HT-29 (cell line): ENCODE measurements around the gene ETV7. TPM values are rescaled to one million over a fixed set of nuclear protein-coding genes. Genes with fewer than 3 reads are reported as not detected.
"Not testable (repeated sequence)": the region's sequence is repeated elsewhere in the genome, so short reads cannot be mapped to it uniquely, and the experiment has no call there.

Experiments
- DNase-seq: peaks from one replicate; pipeline ENCODE4 v3.0.0-alpha.2; 2015; ENCODE audit warnings: low spot score
- total RNA-seq: library from RNA; depleted of rRNA; stranded (reverse); fragments of >200 nt; shearing (Covaris generic); gene quantifications from 2 replicates; pipeline ENCODE4 v1.2.3, GENCODE V29; 2014

Gene ETV7
- total RNA-seq, 1 experiment from 2014 or later = 1.3 TPM

DNA sequence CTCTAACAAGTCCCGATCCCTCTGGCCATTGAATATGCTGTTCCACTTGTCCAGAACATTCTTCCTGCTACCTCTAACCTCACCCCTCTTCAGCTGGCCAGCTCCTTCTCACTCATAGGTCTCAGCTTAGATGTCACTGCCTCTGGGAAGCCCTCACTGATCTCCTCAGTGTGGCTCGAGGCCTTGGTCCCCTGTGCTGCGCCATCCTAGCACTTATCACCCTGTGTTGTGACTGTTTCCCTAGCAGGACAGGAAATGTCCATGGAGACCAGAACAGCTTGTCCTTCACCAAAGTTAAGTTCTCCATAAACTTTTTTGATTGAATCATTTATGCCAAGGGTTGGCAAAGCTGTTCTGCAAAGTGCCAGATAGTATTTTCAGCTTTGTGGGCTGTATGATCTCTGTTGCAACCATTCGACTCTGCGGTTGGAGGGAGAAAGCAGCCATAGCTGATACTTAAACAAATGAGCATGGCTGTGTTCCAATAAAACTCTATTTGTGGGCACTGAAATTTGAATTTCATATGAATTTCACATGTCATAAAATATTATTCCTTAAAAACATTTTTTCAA, 44.3 kb downstream of the ETV7 start:
- DNase-seq = no peak

DNA sequence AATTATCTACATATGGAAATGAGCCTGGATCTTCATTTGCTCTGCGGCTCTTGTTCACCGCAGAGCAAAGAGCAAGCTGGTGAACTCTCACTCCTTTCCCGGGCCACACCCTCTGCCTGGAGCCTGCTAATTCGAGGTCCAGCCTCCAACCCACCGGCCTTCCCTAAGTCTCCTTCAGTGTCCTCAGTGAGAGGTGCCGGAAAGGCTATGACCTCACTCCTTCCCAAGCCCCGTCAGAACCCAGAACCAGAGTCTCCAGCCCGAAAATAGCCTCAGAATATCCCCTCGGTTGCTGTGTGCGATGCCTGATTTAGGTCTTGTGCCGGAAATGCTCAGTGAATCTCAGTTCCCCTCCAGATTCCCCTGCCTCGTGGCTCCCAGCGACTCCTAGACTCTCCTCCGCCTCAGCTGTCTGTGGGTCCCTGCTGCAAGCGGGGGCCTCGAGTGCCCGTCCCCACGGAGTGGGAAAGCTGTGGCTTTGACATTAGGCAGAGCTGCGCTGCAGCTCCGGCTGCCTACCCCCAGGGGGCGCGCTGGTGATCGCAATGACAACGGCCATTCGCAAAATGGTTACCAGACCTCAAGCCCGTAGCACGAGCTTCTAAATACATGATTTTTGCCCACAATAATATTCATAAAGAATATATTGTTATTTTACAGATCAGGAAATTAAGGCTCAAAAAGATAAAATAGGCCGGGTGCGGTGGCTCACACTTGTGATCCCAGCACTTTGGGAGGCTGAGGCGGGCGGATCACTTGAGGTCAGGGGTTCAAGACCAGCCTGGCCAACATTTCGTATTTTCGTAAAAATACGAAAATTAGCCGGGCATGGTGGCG, 46.6 kb downstream of the ETV7 start:
- peak; percentile 77 for DNase-seq

DNA sequence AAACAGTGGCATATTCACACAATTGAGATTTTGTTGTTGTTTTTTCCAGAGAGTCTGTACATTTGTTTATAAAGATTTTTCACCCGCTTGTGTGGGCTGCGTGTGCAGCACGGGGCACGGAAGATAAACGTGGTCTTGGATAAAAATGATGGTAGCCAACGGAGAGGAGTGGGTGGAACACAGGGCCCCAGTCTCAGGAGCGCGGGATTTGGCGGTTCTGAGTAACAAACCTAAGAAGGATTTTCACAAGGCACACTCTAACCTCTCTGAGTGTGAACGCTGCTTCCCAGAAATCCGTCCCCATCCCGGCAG, 47.2 kb downstream of the ETV7 start:
- no peak for DNase-seq

DNA sequence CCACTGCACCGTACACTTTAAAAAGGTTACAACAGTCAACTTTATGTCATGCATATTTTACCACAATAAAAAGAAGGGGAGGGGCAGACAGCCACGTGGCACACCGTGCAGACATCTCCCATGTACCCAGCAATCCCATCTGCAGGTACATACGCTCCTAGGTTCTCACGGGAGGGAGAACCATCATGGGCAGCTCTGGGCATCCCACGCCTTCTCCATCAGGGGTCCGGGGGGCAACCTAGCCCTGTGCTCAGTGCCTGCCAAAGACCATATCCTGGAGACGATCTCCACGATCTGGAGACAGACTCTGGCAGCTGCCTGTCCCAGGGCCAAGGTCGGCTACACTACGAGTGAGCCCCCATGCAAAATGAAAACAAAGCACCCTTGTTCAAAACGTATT, 48.3 kb downstream of the ETV7 start:
- DNase-seq = no peak

DNA sequence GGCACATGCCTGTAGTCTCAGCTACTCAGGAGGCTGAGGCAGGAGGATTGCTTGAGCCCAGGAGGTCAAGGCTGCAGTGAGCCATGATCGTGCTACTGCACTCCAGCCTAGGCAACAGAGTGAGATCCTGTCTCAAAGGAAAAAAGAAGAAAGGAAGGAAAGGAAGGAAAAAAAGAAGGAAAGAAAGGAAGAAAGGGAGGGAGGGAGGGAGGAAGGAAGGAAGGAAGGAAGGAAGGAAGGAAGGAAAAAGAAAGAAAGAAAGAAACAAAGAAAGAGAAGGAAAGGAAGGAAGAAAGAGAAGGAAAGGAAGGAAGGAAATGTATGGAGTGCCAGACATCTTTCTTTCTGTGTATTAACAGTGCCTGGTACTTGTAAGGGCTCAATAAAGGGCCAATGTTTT, 49.2 kb downstream of the ETV7 start:
- DNase-seq = not testable (repeated sequence)

DNA sequence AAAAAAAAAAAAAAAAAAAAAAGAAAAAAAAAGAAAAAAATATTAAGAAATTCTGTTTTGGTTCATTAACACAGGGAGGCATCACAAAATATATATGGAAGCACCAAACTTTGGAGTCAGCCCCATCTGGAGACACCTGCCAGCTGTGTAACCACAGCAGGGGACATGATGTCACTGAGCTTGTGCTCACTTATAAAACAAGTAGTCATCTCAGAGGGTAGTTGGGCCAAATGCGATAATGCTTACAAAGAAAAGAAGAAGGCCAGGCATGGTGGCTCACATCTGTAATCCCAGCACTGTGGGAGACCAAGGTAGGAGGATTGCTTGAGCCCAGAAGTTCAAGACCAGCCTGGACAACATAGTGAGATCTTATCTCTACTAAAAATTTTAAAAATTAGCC, 49.7 kb downstream of the ETV7 start:
- DNase-seq = no peak

DNA sequence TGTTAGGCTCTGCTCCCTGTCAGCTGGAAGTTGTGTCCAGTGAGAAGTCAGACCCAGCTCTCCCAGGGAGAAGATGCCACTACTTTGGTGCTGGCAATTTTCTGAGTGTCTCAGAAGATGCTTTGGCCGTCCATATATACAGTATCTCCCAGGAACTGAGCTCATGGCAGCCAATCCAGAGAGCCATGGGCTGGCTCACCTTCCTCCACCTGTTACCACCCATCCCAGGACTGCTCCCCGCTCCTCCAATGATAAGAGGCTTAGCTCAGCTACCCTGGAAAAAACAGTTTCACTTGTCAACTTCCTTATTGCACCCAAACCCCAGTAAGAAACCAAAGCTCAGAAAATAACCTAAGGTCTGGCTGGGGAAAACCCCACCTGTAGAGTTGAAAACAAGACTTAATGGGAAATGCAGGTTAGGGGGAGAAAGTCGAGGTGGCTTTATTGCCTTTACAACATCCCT, 50.7 kb downstream of the ETV7 start, which contains the start of gene BNIP5:
TSS of gene BNIP5 (minus strand) at position 110 of the 463 bp plus-strand sequence. CDS start 6,198 bp downstream, outside the sequence.
- DNase-seq = peak; percentile 35

DNA sequence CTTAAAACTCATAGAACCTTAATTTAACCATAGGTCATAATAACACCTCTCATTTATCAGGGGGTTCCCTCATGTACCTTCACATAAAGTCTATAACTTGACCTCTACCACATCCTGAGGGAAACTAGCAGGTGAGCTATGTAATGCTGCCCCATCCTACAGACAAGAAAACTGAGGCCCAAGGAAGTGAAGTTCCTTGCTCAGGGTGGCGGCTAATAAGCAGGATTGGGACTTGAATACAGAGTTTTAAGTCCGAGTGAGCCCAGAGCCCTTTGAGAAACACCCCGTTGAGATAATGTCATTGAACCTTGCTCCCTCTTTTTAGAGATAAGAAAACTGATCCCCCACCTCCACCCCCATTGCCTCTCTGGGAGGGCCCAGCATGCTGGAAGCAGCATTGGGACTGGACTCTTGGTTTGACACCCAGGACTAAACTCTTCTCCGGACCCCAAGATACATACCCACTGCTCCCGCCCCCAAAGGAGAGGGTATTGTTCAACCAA, 51.2 kb downstream of the ETV7 start:
- DNase-seq = no peak

DNA sequence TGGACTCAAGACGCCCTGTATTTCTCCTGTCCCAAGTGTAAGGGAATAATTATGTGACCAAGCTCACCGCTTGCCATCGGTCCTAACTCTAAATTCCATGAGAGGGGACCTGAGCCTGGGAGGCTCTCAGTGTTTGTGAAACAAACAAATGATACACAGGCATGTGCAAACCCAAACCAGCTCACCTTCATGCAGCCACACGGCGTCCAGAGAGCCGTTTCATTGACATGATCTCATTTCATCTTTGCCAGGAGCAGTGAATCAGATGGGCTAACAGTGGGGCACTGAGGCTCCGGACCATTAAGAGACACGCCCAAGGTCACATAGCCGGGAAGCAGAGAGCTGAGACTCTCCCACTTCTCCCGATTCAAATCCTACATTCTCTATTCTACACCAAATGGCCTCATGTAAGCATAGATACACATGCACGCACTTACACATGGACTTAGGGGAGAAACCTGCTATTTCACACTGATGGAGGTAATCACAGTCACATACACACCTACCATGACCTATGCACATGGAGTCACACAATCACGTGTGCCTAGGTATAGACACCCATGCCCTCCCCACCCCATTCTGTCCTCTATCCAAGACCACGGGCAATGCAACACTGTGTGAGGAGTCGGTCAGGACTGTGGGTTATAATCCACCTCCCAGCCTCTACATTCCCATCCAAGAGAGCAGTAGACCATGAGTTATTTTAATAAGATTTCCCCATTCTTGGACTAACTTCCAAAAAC, 51.8 kb downstream of the ETV7 start:
- no peak for DNase-seq

DNA sequence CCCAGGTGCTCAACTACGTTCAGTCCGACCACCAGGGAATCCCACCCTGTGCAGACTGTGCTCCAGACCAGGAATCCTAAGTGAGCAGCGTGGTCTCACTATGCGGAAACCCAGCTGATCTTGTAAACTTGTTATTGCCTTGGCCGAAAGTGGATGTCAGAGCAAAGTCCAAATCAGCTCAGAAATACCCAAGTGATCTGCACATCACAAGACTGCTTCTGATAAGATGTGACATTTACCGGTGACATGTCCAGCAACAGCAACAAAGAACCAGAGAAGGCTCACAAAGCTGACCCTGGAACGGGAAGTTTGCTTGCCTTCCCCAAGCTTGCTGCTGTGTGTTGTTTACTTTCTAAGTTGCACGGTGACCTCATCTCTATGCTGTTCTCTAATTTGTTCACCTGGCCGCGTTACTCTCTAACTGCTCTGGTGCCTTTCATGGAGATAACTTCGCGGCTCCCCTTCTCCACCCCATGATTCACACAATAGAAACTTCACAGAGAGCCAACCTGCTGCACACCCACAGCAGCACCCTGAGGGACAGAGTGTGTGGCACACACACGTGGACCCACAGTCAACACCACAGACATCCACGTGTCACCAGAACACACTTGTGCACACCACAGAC, 52.5 kb downstream of the ETV7 start:
- DNase-seq = peak; percentile 81

DNA sequence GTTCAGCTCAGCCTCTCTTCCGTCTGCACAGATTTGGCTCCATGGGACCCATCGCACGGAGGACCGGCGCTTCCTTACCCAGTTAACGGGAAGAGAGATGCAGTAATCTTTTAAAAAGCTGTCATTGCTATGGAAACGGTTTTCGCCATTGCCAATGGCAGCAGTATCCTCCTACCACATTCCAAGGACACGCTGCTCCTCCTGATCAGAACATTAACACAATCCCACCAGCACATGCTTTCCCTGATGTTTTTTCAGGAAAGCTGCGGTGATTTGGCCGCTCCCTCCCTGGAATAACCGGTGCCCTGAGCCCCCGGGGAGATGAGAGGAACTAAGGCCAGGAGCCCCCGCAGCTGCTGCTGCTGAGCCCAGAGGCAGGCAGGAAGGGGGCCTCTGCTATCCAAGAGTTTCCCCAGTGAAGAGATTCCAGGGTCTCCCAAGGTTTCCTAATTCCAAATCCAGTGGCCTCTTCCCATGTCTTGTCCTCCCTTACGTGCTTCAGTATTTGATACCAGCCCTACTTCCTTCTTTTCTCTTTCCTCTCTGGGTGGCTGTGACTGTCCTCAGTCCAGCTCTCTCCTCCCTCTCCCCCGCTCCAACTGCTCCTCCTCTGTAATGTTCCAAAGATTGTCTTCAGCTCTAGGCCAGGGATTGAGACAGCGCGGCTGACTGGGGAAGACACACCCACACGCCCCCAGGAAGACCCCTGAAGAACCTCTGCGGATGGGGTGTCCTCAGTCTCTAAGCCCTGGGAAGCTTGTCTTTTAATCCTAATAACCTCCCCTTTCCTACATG, 53.3 kb downstream of the ETV7 start:
- DNase-seq = peak; percentile 51

DNA sequence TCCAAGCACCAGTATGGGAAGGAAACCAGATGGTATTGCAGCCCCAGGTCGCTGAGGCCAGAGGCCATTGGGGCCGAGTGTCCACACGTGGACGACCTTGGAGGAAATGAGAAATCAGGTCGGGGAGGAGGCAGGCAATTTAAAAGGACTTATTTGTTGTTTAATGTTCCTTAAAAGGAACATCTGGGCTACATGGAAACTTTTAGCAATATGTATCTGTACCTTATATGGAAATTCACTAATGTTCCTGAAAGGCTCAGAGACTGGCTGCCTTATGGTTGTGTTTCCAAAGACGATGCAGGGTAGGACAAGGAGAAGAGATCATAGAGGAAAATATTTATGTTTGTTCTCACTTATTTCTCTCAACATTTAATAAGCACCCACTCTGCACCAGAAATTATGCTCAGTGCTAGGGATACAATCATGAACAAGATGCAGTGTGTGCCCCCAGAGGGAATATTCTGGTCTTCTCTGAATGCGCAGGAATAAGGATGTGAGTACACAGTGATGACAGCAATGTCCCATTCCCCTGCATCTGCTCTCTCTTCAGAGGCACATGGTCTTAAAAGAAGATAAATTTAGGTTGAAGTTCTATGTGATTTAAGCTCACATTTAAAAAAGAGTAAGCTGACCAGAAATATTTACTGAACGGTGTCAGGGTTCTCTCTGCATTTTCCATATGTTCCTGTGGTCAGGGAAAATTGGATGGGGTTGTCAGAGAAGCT, 54.1 kb downstream of the ETV7 start:
- no peak for DNase-seq

DNA sequence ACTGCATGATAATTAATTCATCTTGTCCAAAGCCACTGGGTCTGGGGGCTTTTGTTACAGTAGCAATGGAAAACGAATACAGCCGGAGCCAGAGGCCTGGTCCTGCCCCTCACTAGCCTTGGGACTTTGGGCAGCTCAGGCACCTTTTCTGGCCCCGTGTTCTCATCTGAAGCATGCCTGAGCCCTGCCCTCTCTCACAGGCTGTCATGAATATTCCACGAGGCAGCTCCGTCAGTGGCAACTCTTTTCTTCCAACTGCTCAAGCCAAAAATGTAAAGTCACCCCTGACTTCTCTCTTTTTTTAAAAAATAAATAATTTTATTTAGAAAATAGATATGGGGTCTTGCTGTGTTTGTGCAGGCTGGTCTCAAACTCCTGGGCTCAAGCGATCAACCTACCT, 56.1 kb downstream of the ETV7 start:
- DNase-seq = no peak

DNA sequence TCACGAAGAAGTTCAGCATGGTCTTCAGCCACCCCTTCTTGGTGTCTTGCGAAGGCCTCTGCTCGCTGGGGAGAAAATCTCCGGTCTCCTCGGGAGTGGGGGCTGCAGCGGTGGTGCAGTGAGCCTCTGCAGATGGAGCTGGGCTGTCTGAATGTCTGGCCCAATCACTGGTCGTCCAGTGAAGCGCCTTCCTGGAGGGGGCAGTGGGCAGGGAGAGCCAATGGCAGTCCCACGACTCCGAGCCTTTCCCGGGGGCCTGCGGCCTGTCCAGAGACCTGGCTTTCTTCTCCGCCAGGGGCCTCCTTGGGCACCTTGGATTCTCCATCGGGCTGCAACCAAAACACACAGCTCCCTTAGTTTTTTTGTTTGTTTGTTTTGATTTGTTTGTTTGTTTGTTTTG, 57.1 kb downstream of the ETV7 start:
- DNase-seq = no peak

DNA sequence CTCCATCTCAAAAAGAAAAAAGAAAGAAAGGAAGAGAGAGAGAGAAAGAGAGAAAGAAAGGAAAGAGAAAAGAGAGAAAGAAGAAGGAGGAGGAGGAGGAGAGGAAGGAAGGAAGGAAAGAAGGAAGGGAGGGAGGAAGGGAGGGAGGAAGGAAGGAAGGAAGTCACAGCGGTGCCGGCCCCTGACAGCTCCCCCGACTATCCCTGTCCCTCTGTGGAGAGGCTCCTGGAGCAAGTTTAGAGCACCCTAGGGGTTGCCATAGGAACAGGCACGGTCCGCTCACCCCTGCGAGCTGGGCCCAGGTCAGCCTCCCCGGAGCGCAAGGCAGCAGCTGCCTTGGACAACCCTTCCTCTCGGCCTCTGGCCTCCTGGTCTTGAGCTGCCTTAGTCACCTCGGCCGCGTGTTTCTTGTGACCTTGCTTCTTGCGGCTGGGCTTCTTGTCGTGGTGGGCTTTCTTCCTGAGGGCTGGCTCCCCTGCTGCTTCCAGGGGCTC, 57.6 kb downstream of the ETV7 start:
- no peak for DNase-seq

DNA sequence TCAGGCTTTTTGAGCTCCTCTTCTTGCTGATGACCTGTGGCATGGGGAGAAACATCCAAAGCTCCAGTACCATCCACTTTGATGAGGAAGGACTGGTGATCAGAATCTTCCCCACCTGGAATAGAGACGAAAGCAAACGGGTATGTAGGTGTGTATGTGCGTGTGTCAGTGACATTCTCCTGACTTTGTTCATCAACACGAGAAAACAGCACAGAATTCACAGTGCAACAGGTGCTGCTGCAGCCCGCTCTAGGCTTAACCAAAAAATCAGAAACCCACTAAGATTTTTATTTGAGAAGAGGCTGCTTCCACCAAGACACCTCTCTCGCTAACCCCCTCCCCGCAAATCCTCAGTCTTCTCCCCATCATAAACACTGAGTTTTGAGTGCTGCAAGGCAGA, 58.9 kb downstream of the ETV7 start:
- no peak for DNase-seq

DNA sequence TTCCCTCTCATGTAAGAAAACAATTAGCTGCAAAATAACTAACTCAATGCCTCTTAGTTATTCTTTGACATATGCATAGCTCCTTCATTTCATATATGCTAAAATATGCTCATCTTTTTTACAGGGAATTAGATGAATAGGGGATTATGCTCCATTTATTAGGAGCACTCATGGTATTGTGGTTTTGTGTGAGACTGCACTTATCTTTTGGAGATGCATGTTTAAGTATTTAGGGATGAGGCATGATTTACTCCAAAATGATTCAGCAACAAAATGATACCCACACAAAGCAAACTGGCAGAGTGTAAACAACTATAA, 59.6 kb downstream of the ETV7 start:
- no peak for DNase-seq

DNA sequence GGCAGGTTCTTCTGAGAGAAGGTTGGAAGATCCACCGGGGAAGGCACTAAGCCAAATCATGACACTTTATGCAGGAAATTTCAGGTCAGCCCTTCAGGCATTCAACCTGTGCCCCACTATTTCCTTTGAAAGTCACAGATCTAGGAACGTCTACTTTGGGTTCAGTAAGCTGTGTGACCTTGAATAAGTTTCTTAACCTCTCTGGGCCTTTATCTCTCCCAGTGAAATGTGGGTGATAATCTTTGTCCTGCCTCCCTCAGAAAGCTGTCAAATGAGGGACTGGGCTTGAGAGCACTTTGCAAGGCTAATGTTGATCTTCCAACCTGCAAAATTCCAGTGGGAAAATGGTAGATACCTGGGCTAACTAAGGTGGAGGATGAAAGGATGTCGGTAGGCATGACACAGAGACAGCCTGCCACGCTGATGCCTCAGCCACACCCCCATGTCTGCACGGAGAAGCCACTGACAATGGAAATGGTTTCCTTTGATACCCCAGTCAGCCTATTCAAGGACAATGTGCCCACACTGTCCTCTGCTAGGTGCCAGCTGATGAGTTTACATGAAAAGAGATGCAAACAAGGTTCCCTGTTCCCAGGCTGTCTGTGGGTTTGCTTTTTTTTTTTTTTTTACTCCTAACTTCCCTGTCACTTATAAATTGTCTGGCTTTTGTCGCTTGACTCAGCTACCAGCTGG, 60.1 kb downstream of the ETV7 start:
- DNase-seq = no peak

DNA sequence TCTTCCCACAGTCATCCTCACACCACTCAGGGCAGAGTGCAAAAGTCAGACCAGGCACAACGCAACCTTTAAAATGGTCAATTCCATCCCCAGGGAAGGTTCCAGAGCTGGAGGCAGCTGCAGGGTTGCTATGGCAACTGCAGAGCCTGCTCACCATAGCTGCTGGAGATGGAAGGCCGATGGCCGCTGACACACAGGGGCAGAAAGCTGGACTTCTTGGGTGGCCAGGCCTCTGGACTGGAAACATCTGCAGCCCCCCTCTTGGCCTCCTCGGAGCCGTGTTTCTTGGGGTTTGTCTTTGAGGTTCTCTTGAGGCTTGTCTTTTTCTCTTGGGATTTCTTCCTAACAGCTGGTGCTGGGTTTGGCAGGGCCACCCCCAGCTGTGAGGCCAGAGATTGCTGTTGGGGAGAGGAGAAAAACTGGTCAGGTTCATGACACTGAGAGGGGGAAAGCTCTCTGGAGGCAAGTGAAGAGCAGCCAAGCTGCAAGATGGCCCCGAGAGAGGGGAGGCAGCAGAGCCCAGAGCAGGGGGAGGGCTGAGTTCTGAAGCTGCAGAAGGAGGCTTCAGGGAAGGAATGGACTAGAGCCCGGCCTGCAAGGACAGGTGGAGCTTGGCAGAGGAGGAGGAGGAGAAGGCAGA, 61.0 kb downstream of the ETV7 start:
- no peak for DNase-seq
